ENCODE measurements around the gene IER3. TPM values are rescaled to one million over a fixed set of nuclear protein-coding genes. Genes with fewer than 3 reads are reported as not detected.

The IER3 gene
- total and polyA plus RNA-seq, 2 of the 13 experiments (the other 11 are each of a cell fraction or from before 2014, with no cell fraction given): 51.1 to 131 TPM

GRCh38 chr6:30742316-30743098, 1.8 kb downstream of the IER3 start, which contains the start of gene FLOT1:
Gene FLOT1, minus strand, starts transcription at chr6:30742687. Its CDS starts 498 bp downstream, at chr6:30742189.
- no TSS peak for BruUV-seq (replicated peaks)
- H3K36me3 ChIP-seq (replicated peaks in 1 of 2; ENCODE audit: control insufficient read depth in 1 of 2, insufficient read depth in 2 of 2, low read length in 2 of 2): peaks cover 9 to 22% of the 10 kb centered on the region in 2 experiments
- CTCF ChIA-PET (ENCODE audit: low intra/inter-chr PET ratio, low total read pairs): interaction anchor here (0.7 to 1.3 kb wide), 3 partner anchors 40 to 87 kb away, joined by 3 to 6 read pairs (median 3); no protein-coding TSS in a partner anchor
- peak within 1 kb of the TSS; percentile 91 to 98 (median 98) for H3K4me3 ChIP-seq (replicated peaks in 1 of 3; ENCODE audit: insufficient read depth in 1 of 3, low read depth in 2 of 3, low read length in 3 of 3)
- peak within 1 kb of the TSS; percentile 94 for H3K9ac ChIP-seq (ENCODE audit: insufficient read depth, low read depth, low read length)
- intact Hi-C loops (cut with micrococcal nuclease; ENCODE audit: unreplicated experiment) (loop anchor here (1.0 kb wide), 3 partner anchors 63 to 135 kb away; no protein-coding TSS in a partner anchor), in situ Hi-C loops (cut with HindIII; ENCODE audit: extremely low pct_ligation_motif_present, low pct_unique_long_range_greater_than_20kb) (loop anchor here (5.0 kb wide), 2 partner anchors 85 to 135 kb away; no protein-coding TSS in a partner anchor)
- H3K79me2 ChIP-seq (ENCODE audit: insufficient read depth, low read length): peaks cover 24% of the 10 kb centered on the region
- FAIRE-seq: no peak
- peaks cover 78% of the 10 kb centered on the region for H3K4me1 ChIP-seq (ENCODE audit: insufficient read depth, low read length)
- H3K9me3 ChIP-seq (ENCODE audit: low read length): no peaks in the 10 kb centered on the region
- no peaks in the 10 kb centered on the region; a peak in 1 of 5 replicates for H3K27me3 ChIP-seq (ENCODE audit: control insufficient read depth in 1 of 2, insufficient read depth in 2 of 2, low read length in 2 of 2)
- H3K27ac ChIP-seq (ENCODE audit: extremely low read length, insufficient read depth, low read length): peak within 1 kb of the TSS; percentile 81
- H4K20me1 ChIP-seq (ENCODE audit: insufficient read depth, low read length): peaks cover 15% of the 10 kb centered on the region
- POLR2A ChIA-PET: interaction anchor here (0.7 to 16.9 kb wide), 21 partner anchors 8 to 140 kb away, joined by 3 to 414 read pairs (median 8); partner anchors contain the start of genes MDC1 and NRM
- WGBS (ENCODE audit: low lambda C conversion rate): under 1% methylated on average over 33 of the region's 66 CpGs
- ATAC-seq: peak; percentile 87
- peak within 1 kb of the TSS; percentile 91 for H3K4me2 ChIP-seq (ENCODE audit: low read depth, low read length)
- no peak within 1 kb of the TSS for H2AFZ ChIP-seq (ENCODE audit: low read length)
- DNase-seq (ENCODE audit: low spot score): peak; percentile 97
- TF ChIP-seq CHCHD3 (CRISPR knock-in tag; IDR thresholded peaks at IDR 0.05) (0 out of 2 replicates have a peak, but pooled peaks have one; percentile 26), ZNF501 (CRISPR knock-in tag; IDR thresholded peaks at IDR 0.05) (peak; percentile 98), SIX4 (CRISPR knock-in tag; IDR thresholded peaks at IDR 0.05) (peak; percentile 49; the same call in 1 of the 2 replicates), EHMT2 (IDR thresholded peaks at IDR 0.05; ENCODE audit: borderline replicate concordance, low read depth, low read length) (no peak), ATF2 (CRISPR knock-in tag; IDR thresholded peaks at IDR 0.05) (peak; percentile 36; the same call in 1 of the 2 replicates), NFYC (CRISPR knock-in tag; IDR thresholded peaks at IDR 0.05) (no peak; the same call in 1 of the 2 replicates), SNAPC5 (CRISPR knock-in tag; IDR thresholded peaks at IDR 0.05; ENCODE audit: borderline replicate concordance) (peak; percentile 66; the same call in 1 of the 2 replicates), ZMYM2 (CRISPR knock-in tag; IDR thresholded peaks at IDR 0.05) (0 out of 2 replicates have a peak, but pooled peaks have one; percentile 5), PHF21A (CRISPR knock-in tag; IDR thresholded peaks at IDR 0.05) (peak; percentile 87), FOXP4 (CRISPR knock-in tag; IDR thresholded peaks at IDR 0.05) (peak; percentile 63), RBM39 (IDR thresholded peaks at IDR 0.05; ENCODE audit: low read depth, low read length, poor library complexity, severe bottlenecking) (peak; percentile 99), HNRNPH1 (optimal IDR thresholded peaks at IDR 0.05; ENCODE audit: low read depth, low read length) (peak; percentile 98), SIN3A (IDR thresholded peaks at IDR 0.05; ENCODE audit: borderline replicate concordance, low read depth, low read length) (no peak; the same call in 1 of the 2 replicates), ATRX (CRISPR knock-in tag; IDR thresholded peaks at IDR 0.05; ENCODE audit: borderline replicate concordance) (no peak), TBL1XR1 (IDR thresholded peaks at IDR 0.05; ENCODE audit: borderline replicate concordance, low read length, partially characterized antibody) (peak; percentile 90), MAFK (conservative IDR thresholded peaks at IDR 0.05 in 1 of 2, IDR thresholded peaks at IDR 0.05 in 1 of 2; ENCODE audit: low read length in 2 of 2) (no peak; a peak in 1 of 4 replicates), IRF1 (CRISPR knock-in tag; IDR thresholded peaks at IDR 0.05; ENCODE audit: low read depth) (no peak)
